Neutrophil (primary cell): ENCODE data around the gene CASTOR2.

Experiments
- H3K27ac ChIP-seq: fragments of 200-600 bp; sonication (generic); 2 replicates; pipeline ENCODE4 v1.5.1; 2016; ENCODE audit warnings: mild to moderate bottlenecking, moderate library complexity
- H3K27me3 ChIP-seq: fragments of 200-600 bp; sonication (generic); 2 replicates; pipeline ENCODE4 v1.6.0; 2016; ENCODE audit warnings: mild to moderate bottlenecking
- H3K36me3 ChIP-seq: fragments of 200-600 bp; sonication (generic); 2 replicates; pipeline ENCODE4 v1.5.1; 2017
- H3K4me1 ChIP-seq, 2 experiments: fragments of 200-600 bp in 1 of 2; sonication (generic) in 1 of 2; 1 replicate in 1 of 2; 2 replicates in 1 of 2; pipeline versions ENCODE4 v1.5.1 to v1.6.1; 2013 to 2016; ENCODE audit warnings: low read depth in 1 of 2, low read length in 1 of 2, mild to moderate bottlenecking in 1 of 2, moderate library complexity in 1 of 2; ENCODE audit not compliant: control insufficient read depth in 1 of 2, insufficient read depth in 1 of 2
- H3K4me3 ChIP-seq, 2 experiments: fragments of 200-600 bp in 1 of 2; sonication (generic) in 1 of 2; 1 replicate in 1 of 2; 2 replicates in 1 of 2; pipeline ENCODE4 v1.5.1; 2013 to 2016; ENCODE audit warnings: low read depth in 1 of 2, low read length in 1 of 2, mild to moderate bottlenecking in 1 of 2, moderate library complexity in 1 of 2
- H3K9me3 ChIP-seq: fragments of 200-600 bp; sonication (generic); 2 replicates; pipeline ENCODE4 v1.5.1; 2016
- CTCF ChIP-seq: fragments of 200-600 bp; sonication (generic); IDR thresholded peaks from 2 replicates; pipeline ENCODE4 v1.5.1; 2016; ENCODE audit warnings: antibody characterized with exemption

CASTOR2 gene

GRCh38 chr7:75048435-75049379 is 84.2 kb downstream of the CASTOR2 start:
- H3K4me1 ChIP-seq, result no peaks in the 10 kb centered on the region
- no peak for TF ChIP-seq CTCF
- no peaks in the 10 kb centered on the region for H3K27me3 ChIP-seq
- no peaks in the 10 kb centered on the region for H3K9me3 ChIP-seq
- peaks cover 43% of the 10 kb centered on the region for H3K36me3 ChIP-seq
- no peak overlapping the region for H3K4me3 ChIP-seq
- H3K27ac ChIP-seq, result no peak overlapping the region

DNA sequence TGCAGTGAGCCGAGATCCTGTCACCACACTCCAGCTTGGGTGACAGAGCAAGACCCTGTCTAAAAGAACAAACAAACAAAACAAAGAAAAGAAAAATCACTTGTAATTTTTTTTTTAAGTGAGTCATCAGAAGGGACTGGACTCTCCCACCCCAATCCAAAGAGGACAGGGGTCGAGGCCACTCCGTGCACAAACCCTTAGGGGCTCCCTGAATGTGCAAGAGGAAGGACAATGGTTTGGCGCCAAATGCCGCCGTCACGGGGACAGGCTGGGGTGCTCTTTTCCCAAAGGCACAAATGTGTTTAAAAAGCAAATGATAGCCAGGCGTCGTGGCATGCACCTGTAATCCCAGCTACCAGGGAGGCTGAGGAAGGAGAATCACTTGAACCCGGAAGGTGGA is 85.3 kb downstream of the CASTOR2 start:
- no peak for TF ChIP-seq CTCF
- no peaks in the 10 kb centered on the region for H3K4me1 ChIP-seq
- peaks cover 49% of the 10 kb centered on the region for H3K36me3 ChIP-seq
- no peak overlapping the region for H3K27ac ChIP-seq
- no peak overlapping the region for H3K4me3 ChIP-seq
- no peaks in the 10 kb centered on the region for H3K27me3 ChIP-seq
- H3K9me3 ChIP-seq, result no peaks in the 10 kb centered on the region

DNA sequence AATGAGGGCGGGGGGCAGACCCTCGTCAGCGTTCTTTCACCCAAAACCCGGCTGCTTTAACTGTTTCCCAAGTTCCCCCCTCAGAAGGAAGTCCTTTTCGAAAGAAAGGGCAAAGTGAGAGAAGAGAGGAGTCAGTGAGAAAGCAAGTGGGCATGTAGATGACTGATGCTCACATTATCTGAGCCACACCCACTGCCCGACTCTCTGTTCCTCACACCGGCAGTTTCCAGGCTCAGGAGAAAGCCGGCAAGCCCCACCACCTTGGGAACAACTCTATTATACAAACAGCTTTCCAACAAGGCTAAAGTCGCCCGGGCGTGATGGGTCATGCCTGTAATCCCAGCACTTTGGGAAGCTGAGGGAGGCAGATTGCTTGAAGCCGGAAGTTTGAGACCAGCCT is 86.0 kb downstream of the CASTOR2 start:
- H3K27ac ChIP-seq, result no peak overlapping the region
- no peak overlapping the region for H3K4me3 ChIP-seq
- TF ChIP-seq CTCF, result no peak
- peaks cover 56% of the 10 kb centered on the region for H3K36me3 ChIP-seq
- no peaks in the 10 kb centered on the region for H3K9me3 ChIP-seq
- no peaks in the 10 kb centered on the region for H3K4me1 ChIP-seq
- H3K27me3 ChIP-seq, result no peaks in the 10 kb centered on the region

GRCh38 chr7:75054744-75055143 is 90.2 kb downstream of the CASTOR2 start:
- no peaks in the 10 kb centered on the region for H3K9me3 ChIP-seq
- H3K27me3 ChIP-seq, result no peaks in the 10 kb centered on the region
- peaks cover 84% of the 10 kb centered on the region for H3K36me3 ChIP-seq
- H3K27ac ChIP-seq, result no peak overlapping the region
- no peak for TF ChIP-seq CTCF
- H3K4me1 ChIP-seq, result no peaks in the 10 kb centered on the region
- no peak overlapping the region for H3K4me3 ChIP-seq

DNA sequence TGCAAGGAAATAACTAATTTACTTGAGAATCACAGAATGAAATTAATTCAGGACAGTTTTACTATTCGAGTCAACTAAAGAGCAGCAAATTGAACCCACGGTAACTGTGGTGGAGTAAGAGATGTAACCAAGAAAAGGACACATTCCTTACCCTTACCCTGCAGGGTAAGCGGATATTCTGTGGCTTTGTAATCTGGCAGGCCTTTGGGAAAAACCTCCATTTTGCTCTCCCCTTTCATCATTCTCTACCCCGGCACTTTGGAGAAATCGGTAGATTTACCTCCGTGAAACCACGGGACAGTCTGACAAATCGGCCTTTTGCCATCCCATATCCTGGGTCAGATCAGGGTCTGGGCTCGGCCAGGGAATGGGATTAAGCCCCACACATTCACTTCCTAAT is 90.7 kb downstream of the CASTOR2 start:
- Histone ChIP-seq H3K9me3 (no peaks in the 10 kb centered on the region), H3K4me3 (no peak overlapping the region), H3K27me3 (no peaks in the 10 kb centered on the region), H3K27ac (no peak overlapping the region), H3K4me1 (no peaks in the 10 kb centered on the region), H3K36me3 (peaks cover 84% of the 10 kb centered on the region)
- TF ChIP-seq CTCF, result no peak
